Psoas muscle (tissue), 8 donors: ENCODE data around the gene ATP6V1C2. TPM values are rescaled to one million over a fixed set of nuclear protein-coding genes. Genes with fewer than 3 reads are reported as not detected.

Experiments
- ATAC-seq, 4 donors: fragments of 200-7000 bp; cut with Tn5 transposase; one replicate each; pipeline ENCODE4 v1.9.1; 2020; ENCODE audit warnings: moderate library complexity in 3 of 4, mild to moderate bottlenecking in 2 of 4
- DNase-seq, 2 donors: peaks; one replicate each; pipeline ENCODE4 v3.0.0-alpha.2; 2020
- H3K27ac ChIP-seq: fragments of 200-600 bp; one replicate; pipeline ENCODE4 v1.8.0; 2022
- H3K27me3 ChIP-seq, 3 donors: fragments of 200-600 bp in 1 of 3; one replicate each; pipeline versions ENCODE4 v1.6.1 to v1.8.0; 2013 to 2022; ENCODE audit warnings: low read length in 2 of 3, mild to moderate bottlenecking in 2 of 3, moderate library complexity in 1 of 3; ENCODE audit not compliant: insufficient read depth in 3 of 3
- H3K36me3 ChIP-seq, 2 donors: fragments of 200-600 bp in 1 of 2; one replicate each; pipeline versions ENCODE4 v1.6.1 to v1.8.0; 2013 to 2022; ENCODE audit warnings: low read depth in 1 of 2, mild to moderate bottlenecking in 1 of 2, moderate library complexity in 1 of 2; ENCODE audit not compliant: insufficient read depth in 1 of 2
- H3K4me1 ChIP-seq: fragments of 200-600 bp; one replicate; pipeline ENCODE4 v1.8.0; 2022
- H3K4me3 ChIP-seq: fragments of 200-600 bp; one replicate; pipeline ENCODE4 v1.8.0; 2022; ENCODE audit warnings: mild to moderate bottlenecking
- H3K9me3 ChIP-seq: fragments of 200-600 bp; one replicate; pipeline ENCODE4 v1.8.0; 2022
- WGBS, 3 donors: extraction: QIAGEN DNeasy Blood & Tissue Kit; methylation state at CpG; one replicate each; pipeline versions ENCODE4 v1.1.6 to v1.1.7; 2013; 5-methylcytosine and 5-hydroxymethylcytosine counted together
- intact Hi-C, 2 donors: fragments of 100-400 bp; cut with DNase I; formaldehyde crosslinking; loops; one replicate each; pipeline versions ENCODE4 v1.11.0 to v1.14.2; 2022
- polyA plus RNA-seq, 3 donors: library from polyadenylated mRNA; stranded (reverse); fragments of 200-250 nt; gene quantifications; one replicate each; pipeline ENCODE4 v1.2.3, GENCODE V29; 2013
- total RNA-seq, 4 donors: library from RNA; stranded (reverse); fragmentation: NEBNext Ultra II Directional in 2 of 4; extraction: Animal tissue kit (Norgen Biotek cat#: 25700) in 2 of 4; gene quantifications; one replicate each; pipeline versions ENCODE4 v1.2.1 to v1.2.4, GENCODE V29; 2021 to 2023
- TF ChIP-seq, protein P1 (sequence below): fragments of 200-600 bp; IDR thresholded peaks from one replicate; pipeline ENCODE4 v1.8.0; 2022; ENCODE audit warnings: antibody characterized with exemption
- donor health status: healthy with polysubstance abuse.
- donor health status: DM: no; HTN: no; CAD: no; lungs with moderate emphysema.
- donor health status: Bipolar disorder and iron deficiency.
- donor health status: healthy.
- donor health status: DM: yes; HTN: yes; CAD: no.
- donor health status: DM: no; HTN: no; CAD: no.
- donor health status: DM: no; HTN: no; CAD: no.
- donor health status: DM: yes; HTN: yes; CAD: no.

Gene ATP6V1C2
- total and polyA plus RNA-seq, 7 donors = 0.11 to 0.70 (median 0.25) TPM

DNA sequence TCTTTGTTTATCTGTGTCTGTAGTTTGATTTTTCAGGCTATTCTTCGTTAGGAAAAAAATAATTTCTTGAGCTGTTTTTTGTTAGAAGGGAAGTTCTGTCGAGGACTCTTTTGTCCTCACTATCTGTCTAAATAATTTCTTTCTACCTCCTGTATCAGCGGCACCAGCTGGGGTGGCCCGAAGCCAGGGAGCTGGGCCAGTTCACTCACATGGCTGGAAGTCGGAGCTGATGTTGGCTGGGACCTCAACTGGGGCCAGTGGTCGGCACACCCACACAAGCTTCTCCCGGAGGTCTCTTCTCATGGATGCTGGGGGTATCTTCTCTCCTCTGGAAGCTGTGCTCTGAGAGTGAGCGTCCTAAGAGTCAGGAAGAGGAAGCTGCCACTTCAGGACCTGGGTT is 99.1 kb downstream of the ATP6V1C2 start:
- intact Hi-C loops = no loop called here
- Histone ChIP-seq H3K27me3 (peaks cover 0 to 8% (median 0%) of the 10 kb centered on the region in 3 donors), H3K4me1 (no peaks in the 10 kb centered on the region), H3K27ac (no peak overlapping the region), H3K36me3 (no peaks in the 10 kb centered on the region), H3K4me3 (no peak overlapping the region), H3K9me3 (no peaks in the 10 kb centered on the region)
- no peak for DNase-seq
- ATAC-seq = no peak
- TF ChIP-seq, protein P1, sequence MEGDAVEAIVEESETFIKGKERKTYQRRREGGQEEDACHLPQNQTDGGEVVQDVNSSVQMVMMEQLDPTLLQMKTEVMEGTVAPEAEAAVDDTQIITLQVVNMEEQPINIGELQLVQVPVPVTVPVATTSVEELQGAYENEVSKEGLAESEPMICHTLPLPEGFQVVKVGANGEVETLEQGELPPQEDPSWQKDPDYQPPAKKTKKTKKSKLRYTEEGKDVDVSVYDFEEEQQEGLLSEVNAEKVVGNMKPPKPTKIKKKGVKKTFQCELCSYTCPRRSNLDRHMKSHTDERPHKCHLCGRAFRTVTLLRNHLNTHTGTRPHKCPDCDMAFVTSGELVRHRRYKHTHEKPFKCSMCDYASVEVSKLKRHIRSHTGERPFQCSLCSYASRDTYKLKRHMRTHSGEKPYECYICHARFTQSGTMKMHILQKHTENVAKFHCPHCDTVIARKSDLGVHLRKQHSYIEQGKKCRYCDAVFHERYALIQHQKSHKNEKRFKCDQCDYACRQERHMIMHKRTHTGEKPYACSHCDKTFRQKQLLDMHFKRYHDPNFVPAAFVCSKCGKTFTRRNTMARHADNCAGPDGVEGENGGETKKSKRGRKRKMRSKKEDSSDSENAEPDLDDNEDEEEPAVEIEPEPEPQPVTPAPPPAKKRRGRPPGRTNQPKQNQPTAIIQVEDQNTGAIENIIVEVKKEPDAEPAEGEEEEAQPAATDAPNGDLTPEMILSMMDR = no peak
- 15 to 19% (median 17%) methylated on average over 8 of the region's 8 CpGs for WGBS, 3 donors

DNA sequence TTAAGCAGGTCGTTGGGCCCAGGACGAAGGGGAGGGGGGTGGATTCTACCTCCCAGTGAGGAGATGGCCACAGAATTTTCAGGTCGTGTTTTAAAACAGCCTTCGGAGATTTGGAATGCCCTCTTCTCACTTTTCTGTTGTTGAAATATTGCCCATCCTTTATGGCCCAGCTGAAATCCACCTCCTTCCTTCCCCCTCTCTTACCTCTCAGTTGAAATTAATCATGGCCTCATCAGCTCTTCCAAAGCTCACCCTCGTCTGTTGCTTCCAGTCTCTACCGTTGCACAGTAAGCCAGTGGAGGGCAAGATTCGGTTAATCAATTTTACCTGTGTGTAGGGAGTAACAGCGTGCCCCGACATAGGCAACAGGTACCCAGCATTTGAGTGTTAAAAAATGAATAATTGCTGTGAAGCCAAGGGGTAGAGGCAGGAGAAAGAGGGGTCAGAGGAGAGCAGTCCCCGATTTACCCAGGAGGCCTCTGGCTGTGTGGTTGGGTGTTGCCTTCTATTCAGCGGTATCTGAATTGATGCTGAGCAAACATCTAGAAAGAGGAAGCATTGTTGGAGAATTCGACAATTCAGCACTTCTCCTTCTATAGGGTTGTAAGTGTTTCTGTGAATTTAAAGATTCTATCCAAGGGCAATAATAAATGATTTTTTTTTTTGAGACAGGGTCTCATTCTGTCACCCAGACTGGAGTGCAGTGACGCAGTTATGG is 99.7 kb downstream of the ATP6V1C2 start:
- DNase-seq = no peak
- peaks cover 0 to 8% (median 0%) of the 10 kb centered on the region in 3 donors for H3K27me3 ChIP-seq
- no peak overlapping the region for H3K4me3 ChIP-seq
- H3K36me3 ChIP-seq = no peaks in the 10 kb centered on the region
- intact Hi-C loops = no loop called here
- H3K4me1 ChIP-seq = no peaks in the 10 kb centered on the region
- no peak overlapping the region for H3K27ac ChIP-seq
- TF ChIP-seq, protein P1 = no peak
- ATAC-seq = no peak
- 72 to 75% (median 73%) methylated on average over 13 of the region's 13 CpGs for WGBS, 3 donors
- no peaks in the 10 kb centered on the region for H3K9me3 ChIP-seq

DNA sequence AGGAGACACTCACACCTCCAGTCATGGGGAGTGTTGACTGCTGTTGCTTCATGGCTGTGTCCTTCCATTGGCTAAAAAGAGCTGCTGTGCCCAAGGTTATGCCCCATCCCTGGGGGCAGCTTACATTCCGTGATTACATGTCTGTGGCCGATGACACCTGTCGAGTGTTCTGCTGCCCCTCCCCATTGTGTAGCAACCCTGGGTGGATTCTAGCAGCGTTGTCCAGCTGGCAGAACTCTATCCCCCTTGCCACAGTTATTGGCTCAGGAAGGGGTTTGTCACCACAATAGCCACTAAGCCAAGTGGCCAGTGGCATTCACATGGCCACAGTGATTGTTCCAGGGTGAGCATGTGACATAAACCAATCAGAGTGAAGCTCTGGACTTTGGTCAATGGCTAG is 102.8 kb downstream of the ATP6V1C2 start:
- peaks cover 0 to 8% (median 0%) of the 10 kb centered on the region in 3 donors for H3K27me3 ChIP-seq

DNA sequence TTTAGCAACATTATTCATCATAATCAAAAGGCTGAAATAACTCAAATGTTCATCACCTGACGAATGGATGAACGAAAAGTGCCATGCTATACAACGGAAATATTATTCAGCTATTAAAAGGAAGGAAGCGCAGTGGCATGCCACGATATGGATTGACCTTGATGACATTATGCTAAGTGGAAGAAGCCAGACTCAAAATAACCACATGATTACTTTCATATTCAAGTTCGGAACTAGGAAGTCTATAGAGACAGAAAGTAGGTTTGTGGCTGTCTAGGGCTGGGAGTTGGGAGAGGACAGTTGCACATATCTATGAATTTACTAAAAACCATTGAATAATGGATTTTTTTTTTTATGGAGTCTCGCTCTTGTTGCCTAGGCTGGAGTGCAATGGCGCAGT is 104.6 kb downstream of the ATP6V1C2 start:
- no peaks in the 10 kb centered on the region for H3K9me3 ChIP-seq
- TF ChIP-seq, protein P1 = no peak
- intact Hi-C loops = no loop called here

More for the DNA sequence above, 102.8 kb downstream of the ATP6V1C2 start:
- TF ChIP-seq, protein P1 = no peak
- ATAC-seq (peak in 2 of 4 donors; percentile 40 to 45), DNase-seq (no peak)
- Histone ChIP-seq H3K4me3 (no peak overlapping the region), H3K9me3 (no peaks in the 10 kb centered on the region), H3K4me1 (no peaks in the 10 kb centered on the region), H3K36me3 (no peaks in the 10 kb centered on the region), H3K27ac (no peak overlapping the region)
- intact Hi-C loops = no loop called here
- WGBS, 3 donors = 65 to 75% (median 75%) methylated on average over 4 of the region's 4 CpGs

More for the DNA sequence above, 104.6 kb downstream of the ATP6V1C2 start:
- Histone ChIP-seq H3K4me1 (no peaks in the 10 kb centered on the region), H3K4me3 (no peak overlapping the region), H3K36me3 (no peaks in the 10 kb centered on the region), H3K27me3 (peaks cover 0 to 11% (median 2%) of the 10 kb centered on the region in 3 donors), H3K27ac (no peak overlapping the region)
- 77 to 84% (median 82%) methylated on average over 8 of the region's 8 CpGs for WGBS, 3 donors
- ATAC-seq = no peak
- DNase-seq = no peak
